HepG2 (cell line): ENCODE results near the gene VAV2. TPM values are rescaled to one million over a fixed set of nuclear protein-coding genes. Genes with fewer than 3 reads are reported as not detected.

Source experiments
- CBX5 ChIP-seq: sonication (generic); formaldehyde crosslinking; IDR thresholded peaks from 2 replicates; pipeline ENCODE4 v1.4.0; 2020; ENCODE audit warnings: missing genetic modification reagents, borderline replicate concordance
- CTCF ChIP-seq: sonication (generic); formaldehyde crosslinking; IDR thresholded peaks from 2 replicates; pipeline ENCODE4 v1.5.0; 2020; ENCODE audit warnings: mild to moderate bottlenecking, missing genetic modification reagents, moderate library complexity
- HNRNPK ChIP-seq: fragments of 200-400 bp; formaldehyde crosslinking; IDR thresholded peaks from 2 replicates; pipeline ENCODE4 v1.6.1; 2018; ENCODE audit warnings: low read length, low read depth, moderate library complexity, mild to moderate bottlenecking; ENCODE audit not compliant: poor library complexity, severe bottlenecking
- HNRNPLL ChIP-seq: fragments of 200-400 bp; formaldehyde crosslinking; IDR thresholded peaks from 2 replicates; pipeline ENCODE4 v1.6.1; 2017; ENCODE audit warnings: mild to moderate bottlenecking, low read depth, low read length; ENCODE audit not compliant: poor library complexity, severe bottlenecking
- JUND ChIP-seq: sonication (generic); formaldehyde crosslinking; IDR thresholded peaks from 2 replicates; pipeline ENCODE4 v1.8.0; 2022; ENCODE audit warnings: mild to moderate bottlenecking, missing genetic modification reagents
- KLF13 ChIP-seq: sonication (generic); formaldehyde crosslinking; IDR thresholded peaks from 2 replicates; pipeline ENCODE4 v1.4.0; 2020; ENCODE audit warnings: mild to moderate bottlenecking, missing genetic modification reagents
- PATZ1 ChIP-seq: sonication (generic); formaldehyde crosslinking; IDR thresholded peaks from 2 replicates; pipeline ENCODE4 v1.4.0; 2020; ENCODE audit warnings: missing genetic modification reagents
- SMAD1 ChIP-seq: sonication (generic); formaldehyde crosslinking; IDR thresholded peaks from 2 replicates; pipeline ENCODE4 v1.4.0; 2020; ENCODE audit warnings: missing genetic modification reagents, low read depth, mild to moderate bottlenecking, borderline replicate concordance
- XRCC5 ChIP-seq: fragments of 200-400 bp; formaldehyde crosslinking; optimal IDR thresholded peaks from 2 replicates; pipeline ENCODE3; 2017; ENCODE audit warnings: mild to moderate bottlenecking, low read length
- ZBTB7B ChIP-seq: sonication (generic); formaldehyde crosslinking; IDR thresholded peaks from 2 replicates; pipeline ENCODE4 v1.4.0; 2020; ENCODE audit warnings: missing genetic modification reagents
- ZNF598 ChIP-seq: sonication (generic); formaldehyde crosslinking; IDR thresholded peaks from 2 replicates; pipeline ENCODE4 v1.5.1; 2020; ENCODE audit warnings: mild to moderate bottlenecking, missing genetic modification reagents, borderline replicate concordance
- polyA plus RNA-seq, 8 experiments: library from polyadenylated mRNA; depleted of rRNA in 3 of 8; stranded (reverse) in 7 of 8; unstranded in 1 of 8; fragments of >200 nt; fragmentation: Illumina TruSeq in 4 of 8; extraction: Trizol in 4 of 8; gene quantifications; 2 replicates each; pipeline versions ENCODE4 v1.2.1 to v1.2.3, GENCODE V29; 2011 to 2016; ENCODE audit warnings: low read depth in 4 of 8, missing spikeins in 1 of 8, mixed read lengths in 1 of 8; ENCODE audit not compliant: insufficient read depth in 1 of 8
- total RNA-seq, 5 experiments: library from RNA; depleted of rRNA; stranded (reverse); fragments of >200 nt; fragmentation: Illumina TruSeq; extraction: Trizol; gene quantifications; 2 replicates each; pipeline ENCODE4 v1.2.3, GENCODE V29; 2016; ENCODE audit warnings: low read depth in 1 of 5
- TF ChIP-seq, protein P1 (sequence below): sonication (generic); formaldehyde crosslinking; IDR thresholded peaks from 2 replicates; pipeline ENCODE4 v1.5.1; 2020; ENCODE audit warnings: mild to moderate bottlenecking, missing genetic modification reagents, moderate library complexity
- TF ChIP-seq, protein P2 (sequence below): sonication (generic); formaldehyde crosslinking; IDR thresholded peaks from 2 replicates; pipeline ENCODE4 v1.4.0; 2020; ENCODE audit warnings: missing genetic modification reagents, mild to moderate bottlenecking, borderline replicate concordance

The VAV2 gene
- total and polyA plus RNA-seq, 2 of the 13 experiments (the other 11 are each of a cell fraction or from before 2014, with no cell fraction given): 22.5 to 22.9 TPM

GRCh38 chr9:133788819-133789717 lies 203.1 kb downstream of the VAV2 start (continued):
- TF ChIP-seq, protein P1, sequence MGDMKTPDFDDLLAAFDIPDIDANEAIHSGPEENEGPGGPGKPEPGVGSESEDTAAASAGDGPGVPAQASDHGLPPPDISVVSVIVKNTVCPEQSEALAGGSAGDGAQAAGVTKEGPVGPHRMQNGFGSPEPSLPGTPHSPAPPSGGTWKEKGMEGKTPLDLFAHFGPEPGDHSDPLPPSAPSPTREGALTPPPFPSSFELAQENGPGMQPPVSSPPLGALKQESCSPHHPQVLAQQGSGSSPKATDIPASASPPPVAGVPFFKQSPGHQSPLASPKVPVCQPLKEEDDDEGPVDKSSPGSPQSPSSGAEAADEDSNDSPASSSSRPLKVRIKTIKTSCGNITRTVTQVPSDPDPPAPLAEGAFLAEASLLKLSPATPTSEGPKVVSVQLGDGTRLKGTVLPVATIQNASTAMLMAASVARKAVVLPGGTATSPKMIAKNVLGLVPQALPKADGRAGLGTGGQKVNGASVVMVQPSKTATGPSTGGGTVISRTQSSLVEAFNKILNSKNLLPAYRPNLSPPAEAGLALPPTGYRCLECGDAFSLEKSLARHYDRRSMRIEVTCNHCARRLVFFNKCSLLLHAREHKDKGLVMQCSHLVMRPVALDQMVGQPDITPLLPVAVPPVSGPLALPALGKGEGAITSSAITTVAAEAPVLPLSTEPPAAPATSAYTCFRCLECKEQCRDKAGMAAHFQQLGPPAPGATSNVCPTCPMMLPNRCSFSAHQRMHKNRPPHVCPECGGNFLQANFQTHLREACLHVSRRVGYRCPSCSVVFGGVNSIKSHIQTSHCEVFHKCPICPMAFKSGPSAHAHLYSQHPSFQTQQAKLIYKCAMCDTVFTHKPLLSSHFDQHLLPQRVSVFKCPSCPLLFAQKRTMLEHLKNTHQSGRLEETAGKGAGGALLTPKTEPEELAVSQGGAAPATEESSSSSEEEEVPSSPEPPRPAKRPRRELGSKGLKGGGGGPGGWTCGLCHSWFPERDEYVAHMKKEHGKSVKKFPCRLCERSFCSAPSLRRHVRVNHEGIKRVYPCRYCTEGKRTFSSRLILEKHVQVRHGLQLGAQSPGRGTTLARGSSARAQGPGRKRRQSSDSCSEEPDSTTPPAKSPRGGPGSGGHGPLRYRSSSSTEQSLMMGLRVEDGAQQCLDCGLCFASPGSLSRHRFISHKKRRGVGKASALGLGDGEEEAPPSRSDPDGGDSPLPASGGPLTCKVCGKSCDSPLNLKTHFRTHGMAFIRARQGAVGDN (CRISPR knock-in tag): peak; percentile 88
- no peak for TF ChIP-seq CBX5 (CRISPR knock-in tag)
- peak; percentile 54; the same call in 1 of the 2 replicates for TF ChIP-seq ZBTB7B (CRISPR knock-in tag)
- TF ChIP-seq ZNF598: no peak; the same call in 1 of the 2 replicates
- no peak for TF ChIP-seq JUND
- no peak for TF ChIP-seq SMAD1 (CRISPR knock-in tag)
- no peak for TF ChIP-seq HNRNPLL
- TF ChIP-seq, protein P2, sequence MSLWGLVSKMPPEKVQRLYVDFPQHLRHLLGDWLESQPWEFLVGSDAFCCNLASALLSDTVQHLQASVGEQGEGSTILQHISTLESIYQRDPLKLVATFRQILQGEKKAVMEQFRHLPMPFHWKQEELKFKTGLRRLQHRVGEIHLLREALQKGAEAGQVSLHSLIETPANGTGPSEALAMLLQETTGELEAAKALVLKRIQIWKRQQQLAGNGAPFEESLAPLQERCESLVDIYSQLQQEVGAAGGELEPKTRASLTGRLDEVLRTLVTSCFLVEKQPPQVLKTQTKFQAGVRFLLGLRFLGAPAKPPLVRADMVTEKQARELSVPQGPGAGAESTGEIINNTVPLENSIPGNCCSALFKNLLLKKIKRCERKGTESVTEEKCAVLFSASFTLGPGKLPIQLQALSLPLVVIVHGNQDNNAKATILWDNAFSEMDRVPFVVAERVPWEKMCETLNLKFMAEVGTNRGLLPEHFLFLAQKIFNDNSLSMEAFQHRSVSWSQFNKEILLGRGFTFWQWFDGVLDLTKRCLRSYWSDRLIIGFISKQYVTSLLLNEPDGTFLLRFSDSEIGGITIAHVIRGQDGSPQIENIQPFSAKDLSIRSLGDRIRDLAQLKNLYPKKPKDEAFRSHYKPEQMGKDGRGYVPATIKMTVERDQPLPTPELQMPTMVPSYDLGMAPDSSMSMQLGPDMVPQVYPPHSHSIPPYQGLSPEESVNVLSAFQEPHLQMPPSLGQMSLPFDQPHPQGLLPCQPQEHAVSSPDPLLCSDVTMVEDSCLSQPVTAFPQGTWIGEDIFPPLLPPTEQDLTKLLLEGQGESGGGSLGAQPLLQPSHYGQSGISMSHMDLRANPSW (CRISPR knock-in tag): no peak
- no peak; the same call in 1 of the 2 replicates for TF ChIP-seq PATZ1 (CRISPR knock-in tag)
- TF ChIP-seq HNRNPK: no peak
- no peak for TF ChIP-seq KLF13
- TF ChIP-seq XRCC5: peak; percentile 76
- TF ChIP-seq CTCF (CRISPR knock-in tag): peak; percentile 82
